ENCODE results near the gene OR2L8. TPM values are rescaled to one million over a fixed set of nuclear protein-coding genes. Genes with fewer than 3 reads are reported as not detected.

The OR2L8 gene
- total RNA-seq, 2 donors from 2014 or later = not detected

- DNase-seq = no peak
- ATAC-seq = no peak
- intact Hi-C loops (cut with DNase I) = no loop called here
Observed at GRCh38 chr1:247964933-247965332, 16.3 kb downstream of the OR2L8 start, which contains the start of gene OR2AK2. Gene OR2AK2, plus strand, starts transcription at chr1:247965233. Its CDS starts 144 bp downstream, at chr1:247965377.

- intact Hi-C loops (cut with DNase I) = no loop called here
- ATAC-seq (no peak), DNase-seq (no peak)
Observed at GRCh38 chr1:247966532-247967204, 18.0 kb downstream of the OR2L8 start.

- DNase-seq = no peak
- intact Hi-C loops (cut with DNase I) = no loop called here
- no peak for ATAC-seq
Observed at GRCh38 chr1:247992986-247993385, 44.3 kb downstream of the OR2L8 start.

GRCh38 chr1:247998811-247999210 lies 50.2 kb downstream of the OR2L8 start:
- DNase-seq = no peak
- intact Hi-C loops (cut with DNase I) = no loop called here
- no peak for ATAC-seq

Other genes with a start within 250 kb of the OR2L8 start
- gene OR6F1, start 232.2 kb upstream of the OR2L8 start, total RNA-seq = not detected
- not detected for gene OR14K1, start 210.2 kb upstream of the OR2L8 start, total RNA-seq
- gene OR14A2, start 200.7 kb upstream of the OR2L8 start, total RNA-seq = not detected
- not detected for gene OR1C1, start 188.3 kb upstream of the OR2L8 start, total RNA-seq
- gene OR14A16, start 124.7 kb upstream of the OR2L8 start, total RNA-seq = not detected
- gene OR11L1, start 107.0 kb upstream of the OR2L8 start, total RNA-seq = not detected
- under 1 TPM; 0.32 to 0.60 TPM for gene TRIM58, start 91.7 kb upstream of the OR2L8 start, total RNA-seq
- under 1 TPM in 1 of 2 donors, not detected in 1; 0.26 TPM for gene OR2W3, start 53.3 kb upstream of the OR2L8 start, total RNA-seq
- not detected for gene OR2T8, start 28.6 kb upstream of the OR2L8 start, total RNA-seq
- not detected for gene OR2AJ1, start 24.0 kb upstream of the OR2L8 start, total RNA-seq
- not detected for gene OR2AK2, start 16.4 kb downstream of the OR2L8 start, total RNA-seq
- gene OR2L5, start 64.8 kb downstream of the OR2L8 start, total RNA-seq = not detected
- under 1 TPM in 1 of 2 donors, not detected in 1; 0.05 TPM for gene OR2L2, start 81.2 kb downstream of the OR2L8 start, total RNA-seq
- not detected for gene OR2L3, start 98.0 kb downstream of the OR2L8 start, total RNA-seq
- not detected for gene OR2L13, start 146.3 kb downstream of the OR2L8 start, total RNA-seq
- gene OR2M5, start 196.3 kb downstream of the OR2L8 start, total RNA-seq = not detected
- gene OR2M2, start 226.0 kb downstream of the OR2L8 start, total RNA-seq = not detected
- not detected for gene OR2M3, start 248.4 kb downstream of the OR2L8 start, total RNA-seq

Data from left cardiac atrium (tissue), 4 donors.